ENCODE data around the gene MCCC2.

DNA sequence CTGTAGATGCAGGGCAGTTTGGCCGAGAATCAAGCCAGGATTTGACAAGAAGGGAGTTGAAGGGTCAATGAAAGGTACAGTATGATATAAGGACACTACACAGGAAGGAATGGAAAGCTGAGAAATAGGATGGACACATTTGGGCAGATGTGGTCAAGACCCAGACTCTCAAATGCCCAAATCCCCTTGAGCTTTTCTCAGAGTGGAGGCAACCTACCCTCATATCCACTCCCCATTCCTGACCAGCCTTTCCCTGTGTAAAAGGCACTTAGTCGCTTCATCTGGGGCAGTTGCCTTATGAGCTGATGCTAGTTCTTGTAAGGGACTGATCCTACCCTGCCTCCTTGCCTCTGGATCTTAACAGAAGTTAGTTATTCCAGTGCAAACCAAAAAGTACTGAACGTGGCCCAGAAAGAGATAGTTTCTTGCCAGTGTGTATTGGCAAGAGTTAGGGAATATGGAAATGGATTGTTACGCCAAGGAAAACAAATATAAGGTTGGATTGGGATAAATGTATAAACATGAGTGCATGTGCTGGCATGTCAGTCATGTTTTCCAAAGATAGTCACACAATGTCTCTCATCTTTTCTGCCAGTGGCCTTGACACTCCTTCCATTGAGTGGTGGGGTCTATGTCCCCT is 4.1 kb upstream of the MCCC2 start:
- TF ChIP-seq CTCF (IDR thresholded peaks at IDR 0.05 in 8 of 11, conservative IDR thresholded peaks at IDR 0.05 in 3 of 11) (no peak), POLR2A (IDR thresholded peaks at IDR 0.05) (no peak)

Measured in spleen (tissue), 7 donors.